Tibial artery (tissue), 4 donors: ENCODE measurements around the gene PLEKHA4.

Experiments
- DNase-seq, 2 donors: peaks; one replicate each; pipeline ENCODE4 v3.0.0-alpha.2; 2019
- H3K27ac ChIP-seq, 2 donors: fragments of 200-600 bp; sonication (generic) in 1 of 2; 1 replicate in 1 of 2; 2 replicates in 1 of 2; pipeline ENCODE4 v1.5.1; 2018 to 2019; ENCODE audit warnings: mild to moderate bottlenecking in 1 of 2
- H3K27me3 ChIP-seq, 2 donors: fragments of 200-600 bp; sonication (generic) in 1 of 2; one replicate each; pipeline versions ENCODE4 v1.5.1 to v1.6.0; 2016 to 2019
- H3K36me3 ChIP-seq, 3 donors: fragments of 200-600 bp; sonication (generic) in 2 of 3; one replicate each; pipeline ENCODE4 v1.5.1; 2016 to 2019; ENCODE audit warnings: mild to moderate bottlenecking in 2 of 3
- H3K4me1 ChIP-seq, 4 donors: fragments of 200-600 bp; sonication (generic) in 2 of 4; 1 replicate in 3 of 4; 2 replicates in 1 of 4; pipeline ENCODE4 v1.5.1; 2016 to 2019
- H3K4me3 ChIP-seq, 2 donors: fragments of 200-600 bp; sonication (generic) in 1 of 2; 1 replicate in 1 of 2; 2 replicates in 1 of 2; pipeline ENCODE4 v1.5.1; 2018 to 2019; ENCODE audit warnings: mild to moderate bottlenecking in 2 of 2
- H3K9me3 ChIP-seq, 3 donors: fragments of 200-600 bp; sonication (generic) in 1 of 3; one replicate each; pipeline ENCODE4 v1.5.1; 2016 to 2019
- intact Hi-C: fragments of 100-400 bp; cut with DNase I; formaldehyde crosslinking; loops from one replicate; pipeline ENCODE4 v1.15.0; 2023; ENCODE audit warnings: low total_unique reads
- TF ChIP-seq, protein P1 (sequence below), 2 experiments: fragments of 200-600 bp in 1 of 2; fragments of 450-650 bp in 1 of 2; IDR thresholded peaks; one replicate each; pipeline ENCODE4 v1.5.1; 2017 to 2019; ENCODE audit warnings: antibody characterized with exemption in 2 of 2, mild to moderate bottlenecking in 1 of 2, moderate library complexity in 1 of 2

The PLEKHA4 gene, protein sequence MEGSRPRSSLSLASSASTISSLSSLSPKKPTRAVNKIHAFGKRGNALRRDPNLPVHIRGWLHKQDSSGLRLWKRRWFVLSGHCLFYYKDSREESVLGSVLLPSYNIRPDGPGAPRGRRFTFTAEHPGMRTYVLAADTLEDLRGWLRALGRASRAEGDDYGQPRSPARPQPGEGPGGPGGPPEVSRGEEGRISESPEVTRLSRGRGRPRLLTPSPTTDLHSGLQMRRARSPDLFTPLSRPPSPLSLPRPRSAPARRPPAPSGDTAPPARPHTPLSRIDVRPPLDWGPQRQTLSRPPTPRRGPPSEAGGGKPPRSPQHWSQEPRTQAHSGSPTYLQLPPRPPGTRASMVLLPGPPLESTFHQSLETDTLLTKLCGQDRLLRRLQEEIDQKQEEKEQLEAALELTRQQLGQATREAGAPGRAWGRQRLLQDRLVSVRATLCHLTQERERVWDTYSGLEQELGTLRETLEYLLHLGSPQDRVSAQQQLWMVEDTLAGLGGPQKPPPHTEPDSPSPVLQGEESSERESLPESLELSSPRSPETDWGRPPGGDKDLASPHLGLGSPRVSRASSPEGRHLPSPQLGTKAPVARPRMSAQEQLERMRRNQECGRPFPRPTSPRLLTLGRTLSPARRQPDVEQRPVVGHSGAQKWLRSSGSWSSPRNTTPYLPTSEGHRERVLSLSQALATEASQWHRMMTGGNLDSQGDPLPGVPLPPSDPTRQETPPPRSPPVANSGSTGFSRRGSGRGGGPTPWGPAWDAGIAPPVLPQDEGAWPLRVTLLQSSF

DNA sequence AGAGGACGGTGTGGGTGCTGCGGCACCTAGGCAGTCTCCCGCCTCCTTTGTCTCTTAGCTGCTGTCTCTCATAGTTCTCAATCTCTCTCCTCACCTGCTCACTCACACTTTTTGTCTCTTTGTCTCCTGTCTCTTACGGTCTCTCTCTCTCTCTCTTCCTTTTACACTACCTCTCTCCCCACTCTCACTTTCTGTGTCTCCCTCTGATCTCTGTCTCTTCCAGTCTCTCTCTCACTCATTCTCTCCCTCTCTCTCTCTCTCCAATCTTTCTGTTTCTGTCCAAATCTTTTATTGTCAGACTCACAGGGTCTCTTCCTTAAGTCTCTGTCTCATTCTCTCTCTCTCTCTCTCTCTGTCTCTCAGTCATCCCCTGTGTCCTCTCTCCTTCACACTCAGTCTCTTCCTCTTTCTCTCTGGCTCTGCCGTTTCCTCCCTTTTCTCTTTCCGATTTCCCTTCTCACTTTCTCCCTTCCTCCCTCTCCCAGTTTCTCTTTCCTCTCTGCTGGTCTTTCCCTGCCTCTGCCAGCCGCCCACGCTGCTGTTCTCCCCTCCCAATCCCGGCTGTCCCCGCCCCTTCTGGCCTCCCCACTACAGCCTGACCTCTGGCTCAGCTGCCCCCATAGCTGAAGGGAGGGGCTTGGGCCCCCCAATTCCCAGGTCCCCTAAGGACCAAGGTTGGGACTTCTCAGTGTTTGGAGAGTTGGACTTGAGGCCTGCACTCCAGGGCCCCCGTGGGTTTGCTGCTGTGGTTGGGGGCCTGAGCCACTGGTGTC is at the start of gene PLEKHA4:
TSS of gene PLEKHA4 (minus strand) at position 504 of the 773 bp plus-strand sequence. CDS start 997 bp downstream, outside the sequence.
- TF ChIP-seq, protein P1, sequence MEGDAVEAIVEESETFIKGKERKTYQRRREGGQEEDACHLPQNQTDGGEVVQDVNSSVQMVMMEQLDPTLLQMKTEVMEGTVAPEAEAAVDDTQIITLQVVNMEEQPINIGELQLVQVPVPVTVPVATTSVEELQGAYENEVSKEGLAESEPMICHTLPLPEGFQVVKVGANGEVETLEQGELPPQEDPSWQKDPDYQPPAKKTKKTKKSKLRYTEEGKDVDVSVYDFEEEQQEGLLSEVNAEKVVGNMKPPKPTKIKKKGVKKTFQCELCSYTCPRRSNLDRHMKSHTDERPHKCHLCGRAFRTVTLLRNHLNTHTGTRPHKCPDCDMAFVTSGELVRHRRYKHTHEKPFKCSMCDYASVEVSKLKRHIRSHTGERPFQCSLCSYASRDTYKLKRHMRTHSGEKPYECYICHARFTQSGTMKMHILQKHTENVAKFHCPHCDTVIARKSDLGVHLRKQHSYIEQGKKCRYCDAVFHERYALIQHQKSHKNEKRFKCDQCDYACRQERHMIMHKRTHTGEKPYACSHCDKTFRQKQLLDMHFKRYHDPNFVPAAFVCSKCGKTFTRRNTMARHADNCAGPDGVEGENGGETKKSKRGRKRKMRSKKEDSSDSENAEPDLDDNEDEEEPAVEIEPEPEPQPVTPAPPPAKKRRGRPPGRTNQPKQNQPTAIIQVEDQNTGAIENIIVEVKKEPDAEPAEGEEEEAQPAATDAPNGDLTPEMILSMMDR (IDR thresholded peaks at IDR 0.05): no peak
- Histone ChIP-seq H3K27ac (peak within 1 kb of the TSS; percentile 79 to 85), H3K4me1 (peaks cover 5 to 35% (median 23%) of the 10 kb centered on the region in 4 donors), H3K36me3 (peaks cover under 1 to 17% (median 7%) of the 10 kb centered on the region in 3 donors), H3K4me3 (peak within 1 kb of the TSS; percentile 32 to 49), H3K9me3 (no peaks in the 10 kb centered on the region), H3K27me3 (no peaks in the 10 kb centered on the region)
- intact Hi-C loops: no loop called here
- DNase-seq: peak; percentile 76 to 87

DNA sequence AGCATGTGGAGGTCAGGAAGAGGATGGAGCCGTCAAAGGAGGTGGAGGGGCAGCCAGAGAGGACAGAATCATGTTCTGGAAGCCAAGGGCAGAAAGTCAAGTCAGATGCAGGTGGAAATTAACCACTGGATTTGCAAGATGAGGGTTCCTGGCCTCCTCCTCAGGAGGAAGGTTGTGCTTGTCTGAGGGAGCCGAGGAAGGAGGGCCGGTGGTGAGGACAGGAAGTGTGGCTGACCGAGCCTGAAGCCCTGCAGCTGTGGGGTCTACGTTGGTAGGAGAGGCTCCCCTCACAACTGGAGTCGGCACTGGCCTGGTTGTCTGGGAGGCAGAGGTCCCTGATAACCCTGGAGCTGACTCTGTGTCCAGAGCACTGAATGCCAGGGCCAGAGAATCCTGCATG is 49.7 kb upstream of the PLEKHA4 start:
- Histone ChIP-seq H3K4me1 (no peaks in the 10 kb centered on the region), H3K4me3 (no peak overlapping the region), H3K27ac (no peak overlapping the region), H3K27me3 (no peaks in the 10 kb centered on the region), H3K9me3 (no peaks in the 10 kb centered on the region), H3K36me3 (peaks cover 65 to 100% (median 87%) of the 10 kb centered on the region in 3 donors)
- TF ChIP-seq, protein P1 (IDR thresholded peaks at IDR 0.05): no peak
- no peak for DNase-seq
- intact Hi-C loops: no loop called here

DNA sequence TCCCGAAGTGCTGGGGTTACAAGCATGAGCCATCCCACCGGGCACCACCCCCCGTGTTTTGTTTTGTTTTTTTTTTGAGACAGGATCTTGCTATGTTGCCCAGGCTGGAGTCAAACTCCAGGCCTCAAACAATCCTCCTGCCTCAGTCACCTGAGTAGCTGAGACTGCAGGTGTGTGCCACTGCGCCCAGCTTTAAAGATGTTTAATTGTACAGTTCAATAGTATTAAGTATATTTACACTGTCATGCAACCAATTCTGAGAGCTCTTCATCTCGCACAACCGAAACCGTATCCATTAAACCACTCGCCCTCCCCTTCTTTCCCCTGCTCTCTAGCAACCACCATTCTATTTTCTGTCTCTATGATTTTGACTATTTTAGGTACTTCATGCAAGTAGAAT is 47.3 kb upstream of the PLEKHA4 start:
- H3K27ac ChIP-seq: no peak overlapping the region
- intact Hi-C loops: no loop called here
- H3K4me1 ChIP-seq: no peaks in the 10 kb centered on the region
- H3K36me3 ChIP-seq: peaks cover 78 to 100% (median 86%) of the 10 kb centered on the region in 3 donors
- DNase-seq: no peak
- H3K4me3 ChIP-seq: no peak overlapping the region
- H3K27me3 ChIP-seq: no peaks in the 10 kb centered on the region
- TF ChIP-seq, protein P1 (IDR thresholded peaks at IDR 0.05): no peak
- no peaks in the 10 kb centered on the region for H3K9me3 ChIP-seq

DNA sequence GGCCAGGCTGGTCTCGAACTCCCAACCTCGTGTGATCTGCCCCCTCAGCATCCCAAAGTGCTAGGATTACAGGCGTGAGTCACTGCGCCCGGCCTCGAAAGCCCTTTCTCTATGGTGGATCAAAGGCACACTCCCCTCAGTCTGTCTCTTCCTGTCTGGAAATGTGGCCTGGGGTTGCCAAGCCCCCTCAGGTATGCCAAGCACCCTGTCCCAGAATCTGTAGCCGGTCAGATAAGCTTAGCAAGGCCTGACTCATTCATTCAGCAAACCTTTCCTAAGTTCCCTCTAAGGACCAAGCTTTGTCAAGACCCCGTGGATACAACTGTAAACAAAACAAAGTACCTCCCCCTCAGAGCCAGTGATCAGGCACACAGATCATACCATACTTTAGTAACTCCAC is 45.8 kb upstream of the PLEKHA4 start:
- TF ChIP-seq, protein P1 (IDR thresholded peaks at IDR 0.05): no peak
- H3K36me3 ChIP-seq: peaks cover 88 to 100% (median 95%) of the 10 kb centered on the region in 3 donors
- DNase-seq: no peak
- H3K27me3 ChIP-seq: no peaks in the 10 kb centered on the region
- no peak overlapping the region for H3K27ac ChIP-seq
- H3K4me1 ChIP-seq: no peaks in the 10 kb centered on the region
- intact Hi-C loops: no loop called here
- no peaks in the 10 kb centered on the region for H3K9me3 ChIP-seq
- H3K4me3 ChIP-seq: no peak overlapping the region

DNA sequence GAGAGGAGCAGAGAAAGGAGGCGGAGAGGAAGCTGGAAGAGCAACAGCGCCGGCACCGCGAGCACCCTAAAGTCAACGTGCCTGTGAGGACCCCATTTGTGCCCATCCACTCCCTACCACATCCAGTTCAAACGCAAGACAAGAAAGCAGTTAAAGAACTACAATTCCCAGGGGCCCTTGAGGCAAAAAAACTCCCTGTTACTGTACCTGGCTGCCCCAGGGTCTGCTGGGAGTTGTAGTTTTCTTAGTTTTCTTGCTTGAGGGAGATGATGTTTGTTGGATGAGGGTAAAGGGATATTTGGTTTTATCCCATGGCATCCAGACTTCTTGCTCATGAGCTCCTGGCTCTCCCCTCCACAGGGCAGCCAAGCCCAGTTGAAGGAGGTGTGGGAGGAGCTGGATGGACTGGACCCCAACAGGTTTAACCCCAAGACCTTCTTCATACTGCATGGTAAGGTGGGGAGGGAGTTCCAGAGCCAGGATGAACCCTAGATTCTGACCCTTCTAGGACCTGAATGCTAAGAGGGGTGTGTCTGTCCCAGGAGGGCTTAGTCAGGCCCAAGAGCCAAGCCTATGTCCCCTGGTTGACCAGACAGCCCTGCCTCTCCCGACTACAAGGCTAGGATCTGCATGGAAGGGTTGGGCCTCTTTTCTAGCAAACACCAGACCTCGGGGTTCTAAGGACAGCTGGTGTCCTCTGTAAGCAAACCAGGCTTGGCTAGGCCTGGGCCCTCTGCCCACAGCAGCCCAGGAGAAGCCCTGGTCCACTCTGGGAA is 44.9 kb upstream of the PLEKHA4 start:
- no peaks in the 10 kb centered on the region for H3K9me3 ChIP-seq
- intact Hi-C loops: no loop called here
- no peak for DNase-seq
- TF ChIP-seq, protein P1 (IDR thresholded peaks at IDR 0.05): no peak
- H3K36me3 ChIP-seq: peaks cover 84 to 100% (median 94%) of the 10 kb centered on the region in 3 donors
- no peaks in the 10 kb centered on the region for H3K4me1 ChIP-seq
- H3K27ac ChIP-seq: no peak overlapping the region
- H3K4me3 ChIP-seq: no peak overlapping the region
- no peaks in the 10 kb centered on the region for H3K27me3 ChIP-seq
